ENCODE data around the gene THRAP3. TPM values are rescaled to one million over a fixed set of nuclear protein-coding genes. Genes with fewer than 3 reads are reported as not detected.

The THRAP3 gene
- total and polyA plus RNA-seq, 2 of the 8 experiments (the other 6 are each of a cell fraction or from before 2014, with no cell fraction given): 40.2 to 183 TPM

DNA sequence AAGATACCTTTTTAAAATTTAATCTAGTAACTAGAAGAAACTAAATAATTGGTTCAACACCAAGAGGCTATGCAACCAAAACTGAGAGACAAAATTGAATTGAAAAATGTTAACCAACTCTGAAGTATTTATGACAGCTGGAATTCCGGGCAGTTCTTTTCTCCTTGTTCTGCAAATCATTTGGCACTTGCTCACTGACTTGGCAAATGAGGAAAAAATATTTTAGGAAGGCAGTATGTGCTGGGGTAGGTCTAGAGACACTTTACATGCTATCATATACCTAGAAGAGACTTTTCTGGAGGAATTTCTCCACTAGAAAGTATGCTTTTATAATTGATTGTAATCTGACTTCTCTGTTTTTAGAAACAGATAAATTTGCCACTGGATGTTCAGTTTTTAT lies 59.8 kb downstream of the THRAP3 start (continued):
- TF ChIP-seq CHD1 (IDR thresholded peaks at IDR 0.05; ENCODE audit: low read depth, low read length) (no peak), EP300 (IDR thresholded peaks at IDR 0.05; ENCODE audit: borderline replicate concordance in 1 of 2, low read depth in 2 of 2, low read length in 2 of 2) (no peak), CBX8 (IDR thresholded peaks at IDR 0.05; ENCODE audit: borderline replicate concordance, low read depth, low read length) (no peak), CTBP2 (IDR thresholded peaks at IDR 0.05; ENCODE audit: borderline replicate concordance, insufficient read depth, insufficient read length, low read length) (no peak)
- TF ChIP-seq, protein P1, sequence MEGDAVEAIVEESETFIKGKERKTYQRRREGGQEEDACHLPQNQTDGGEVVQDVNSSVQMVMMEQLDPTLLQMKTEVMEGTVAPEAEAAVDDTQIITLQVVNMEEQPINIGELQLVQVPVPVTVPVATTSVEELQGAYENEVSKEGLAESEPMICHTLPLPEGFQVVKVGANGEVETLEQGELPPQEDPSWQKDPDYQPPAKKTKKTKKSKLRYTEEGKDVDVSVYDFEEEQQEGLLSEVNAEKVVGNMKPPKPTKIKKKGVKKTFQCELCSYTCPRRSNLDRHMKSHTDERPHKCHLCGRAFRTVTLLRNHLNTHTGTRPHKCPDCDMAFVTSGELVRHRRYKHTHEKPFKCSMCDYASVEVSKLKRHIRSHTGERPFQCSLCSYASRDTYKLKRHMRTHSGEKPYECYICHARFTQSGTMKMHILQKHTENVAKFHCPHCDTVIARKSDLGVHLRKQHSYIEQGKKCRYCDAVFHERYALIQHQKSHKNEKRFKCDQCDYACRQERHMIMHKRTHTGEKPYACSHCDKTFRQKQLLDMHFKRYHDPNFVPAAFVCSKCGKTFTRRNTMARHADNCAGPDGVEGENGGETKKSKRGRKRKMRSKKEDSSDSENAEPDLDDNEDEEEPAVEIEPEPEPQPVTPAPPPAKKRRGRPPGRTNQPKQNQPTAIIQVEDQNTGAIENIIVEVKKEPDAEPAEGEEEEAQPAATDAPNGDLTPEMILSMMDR (IDR thresholded peaks at IDR 0.05; ENCODE audit: control extremely low read depth in 1 of 3, insufficient read depth in 1 of 3, low read depth in 1 of 3, low read length in 3 of 3): no peak

All from H1 (cell line).